ENCODE measurements around the gene FBP2. TPM values are rescaled to one million over a fixed set of nuclear protein-coding genes. Genes with fewer than 3 reads are reported as not detected.

FBP2 gene
- total RNA-seq, 1 donor = not detected

DNA sequence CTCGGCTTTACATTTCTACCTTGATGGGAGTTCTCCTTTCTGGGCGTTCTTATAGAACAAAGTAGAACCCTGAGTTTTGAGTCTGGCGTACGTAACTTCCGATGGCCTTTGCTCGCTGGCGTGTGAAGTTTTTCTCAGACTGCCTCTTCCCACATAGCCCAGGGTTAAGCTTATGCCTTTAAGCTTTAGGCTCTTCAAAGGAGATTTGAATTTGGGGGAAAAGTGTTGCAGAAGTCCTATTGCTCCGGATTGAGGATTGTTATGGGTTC is 13.7 kb upstream of the FBP2 start:
- no peak overlapping the region for H3K4me3 ChIP-seq (ENCODE audit: low read depth, low read length)
- DNase-seq (ENCODE audit: low read depth) = no peak
- TF ChIP-seq, protein P1, sequence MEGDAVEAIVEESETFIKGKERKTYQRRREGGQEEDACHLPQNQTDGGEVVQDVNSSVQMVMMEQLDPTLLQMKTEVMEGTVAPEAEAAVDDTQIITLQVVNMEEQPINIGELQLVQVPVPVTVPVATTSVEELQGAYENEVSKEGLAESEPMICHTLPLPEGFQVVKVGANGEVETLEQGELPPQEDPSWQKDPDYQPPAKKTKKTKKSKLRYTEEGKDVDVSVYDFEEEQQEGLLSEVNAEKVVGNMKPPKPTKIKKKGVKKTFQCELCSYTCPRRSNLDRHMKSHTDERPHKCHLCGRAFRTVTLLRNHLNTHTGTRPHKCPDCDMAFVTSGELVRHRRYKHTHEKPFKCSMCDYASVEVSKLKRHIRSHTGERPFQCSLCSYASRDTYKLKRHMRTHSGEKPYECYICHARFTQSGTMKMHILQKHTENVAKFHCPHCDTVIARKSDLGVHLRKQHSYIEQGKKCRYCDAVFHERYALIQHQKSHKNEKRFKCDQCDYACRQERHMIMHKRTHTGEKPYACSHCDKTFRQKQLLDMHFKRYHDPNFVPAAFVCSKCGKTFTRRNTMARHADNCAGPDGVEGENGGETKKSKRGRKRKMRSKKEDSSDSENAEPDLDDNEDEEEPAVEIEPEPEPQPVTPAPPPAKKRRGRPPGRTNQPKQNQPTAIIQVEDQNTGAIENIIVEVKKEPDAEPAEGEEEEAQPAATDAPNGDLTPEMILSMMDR (IDR thresholded peaks at IDR 0.05; ENCODE audit: insufficient read depth, low read depth, low read length) = no peak

- H3K4me3 ChIP-seq (ENCODE audit: low read depth, low read length) = no peak overlapping the region
- DNase-seq (ENCODE audit: low read depth) = no peak
- TF ChIP-seq, protein P1 (IDR thresholded peaks at IDR 0.05; ENCODE audit: insufficient read depth, low read depth, low read length) = no peak
These were observed 13.2 kb upstream of the FBP2 start for GRCh38 chr9:94606646-94607422.

DNA sequence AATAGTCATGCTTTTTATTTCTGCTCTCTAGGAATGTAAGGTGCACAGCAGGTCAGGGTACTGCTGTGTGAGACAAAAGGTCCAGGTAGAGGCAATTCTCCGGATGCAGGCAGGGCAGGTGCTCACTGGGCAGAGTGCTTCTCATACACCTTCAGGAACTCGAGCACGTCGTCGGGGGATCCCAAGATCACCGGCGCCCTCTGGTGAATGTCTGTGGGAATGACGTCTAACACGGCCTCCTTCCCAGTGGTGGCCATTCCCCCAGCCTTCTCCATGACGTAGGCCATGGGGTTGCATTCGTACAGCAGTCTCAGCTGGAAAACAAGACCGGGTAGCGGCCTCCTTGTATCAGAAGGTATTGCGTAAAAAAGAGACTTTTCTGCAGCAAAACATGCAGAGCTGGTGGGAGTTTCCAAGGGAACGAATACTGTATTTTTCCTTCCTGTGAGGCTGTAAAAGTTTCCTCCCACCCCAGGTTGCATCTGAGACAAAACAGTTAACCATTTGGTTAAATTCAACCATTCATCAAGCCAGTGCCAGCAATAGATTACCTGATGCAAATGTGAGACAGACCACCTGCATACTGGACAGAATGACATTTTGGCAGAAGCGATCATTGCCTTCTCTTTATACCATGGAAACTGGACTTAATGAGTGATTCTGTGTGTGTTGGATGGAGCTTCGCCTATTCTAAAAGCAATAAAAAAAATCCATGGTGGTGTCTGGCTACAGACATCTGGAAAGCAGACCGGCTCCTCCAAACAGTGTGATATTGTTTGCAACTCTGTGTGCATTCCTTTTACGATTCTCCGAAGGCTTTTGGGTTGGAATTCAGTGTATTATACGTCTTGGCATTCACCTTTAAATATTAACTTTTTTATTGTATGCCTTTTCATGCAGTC is 9.9 kb upstream of the FBP2 start:
- no peak overlapping the region for H3K4me3 ChIP-seq (ENCODE audit: low read depth, low read length)
- TF ChIP-seq, protein P1 (IDR thresholded peaks at IDR 0.05; ENCODE audit: insufficient read depth, low read depth, low read length) = peak; percentile 80
- DNase-seq (ENCODE audit: low read depth) = peak; percentile 92

DNA sequence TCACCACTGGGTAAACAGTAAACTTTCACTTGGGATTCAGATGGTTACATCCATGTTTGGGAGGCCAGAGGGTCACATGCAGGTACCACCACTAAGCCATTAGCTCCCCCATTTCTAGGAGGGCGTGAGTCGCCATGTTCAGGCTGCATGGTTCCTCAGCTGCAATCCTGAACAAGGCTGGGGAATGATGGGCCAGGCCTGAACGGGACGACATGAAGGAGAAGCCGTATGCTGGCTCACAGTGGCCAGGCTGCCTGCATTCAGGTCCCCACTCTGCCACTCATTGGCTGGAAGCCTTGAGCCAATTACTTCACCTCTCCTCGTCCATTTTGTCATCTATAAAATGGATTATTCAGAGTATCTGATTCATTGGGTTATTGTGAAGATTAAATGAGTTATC is 9.0 kb upstream of the FBP2 start:
- no peak overlapping the region for H3K4me3 ChIP-seq (ENCODE audit: low read depth, low read length)
- TF ChIP-seq, protein P1 (IDR thresholded peaks at IDR 0.05; ENCODE audit: insufficient read depth, low read depth, low read length) = no peak
- DNase-seq (ENCODE audit: low read depth) = no peak

- DNase-seq (ENCODE audit: low read depth) = no peak
- no peak overlapping the region for H3K4me3 ChIP-seq (ENCODE audit: low read depth, low read length)
- TF ChIP-seq, protein P1 (IDR thresholded peaks at IDR 0.05; ENCODE audit: insufficient read depth, low read depth, low read length) = no peak
These were observed 7.1 kb upstream of the FBP2 start for GRCh38 chr9:94600715-94601114.

DNA sequence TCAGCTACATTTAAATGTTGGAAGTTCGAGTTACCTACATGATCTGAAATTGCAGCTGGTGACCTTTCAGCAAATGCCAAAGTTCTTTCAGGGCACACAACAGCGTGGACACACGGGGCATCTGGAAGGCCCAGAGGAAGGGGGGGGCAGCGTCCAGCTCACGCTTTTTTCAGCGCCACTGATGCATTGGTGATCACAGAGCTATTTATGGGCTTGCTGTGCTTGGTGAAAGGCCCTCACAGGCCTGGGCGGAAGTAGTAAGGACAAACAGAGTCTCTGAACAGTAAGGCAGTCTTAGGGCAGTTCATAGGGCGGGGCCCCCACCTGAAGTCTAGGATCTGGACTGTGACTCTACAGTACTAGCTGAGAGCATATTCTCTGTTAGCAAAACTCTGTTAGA is 6.6 kb upstream of the FBP2 start:
- no peak overlapping the region for H3K4me3 ChIP-seq (ENCODE audit: low read depth, low read length)
- no peak for DNase-seq (ENCODE audit: low read depth)
- TF ChIP-seq, protein P1 (IDR thresholded peaks at IDR 0.05; ENCODE audit: insufficient read depth, low read depth, low read length) = no peak

Measured in fibroblast of villous mesenchyme (primary cell).